ENCODE data around the gene MYO5A.
A peak's percentile ranks its signal among the peaks of the same experiment; 100 is the strongest.
"Not testable (repeated sequence)": the region's sequence is repeated elsewhere in the genome, so short reads cannot be mapped to it uniquely, and the experiment has no call there.

The MYO5A gene

DNA sequence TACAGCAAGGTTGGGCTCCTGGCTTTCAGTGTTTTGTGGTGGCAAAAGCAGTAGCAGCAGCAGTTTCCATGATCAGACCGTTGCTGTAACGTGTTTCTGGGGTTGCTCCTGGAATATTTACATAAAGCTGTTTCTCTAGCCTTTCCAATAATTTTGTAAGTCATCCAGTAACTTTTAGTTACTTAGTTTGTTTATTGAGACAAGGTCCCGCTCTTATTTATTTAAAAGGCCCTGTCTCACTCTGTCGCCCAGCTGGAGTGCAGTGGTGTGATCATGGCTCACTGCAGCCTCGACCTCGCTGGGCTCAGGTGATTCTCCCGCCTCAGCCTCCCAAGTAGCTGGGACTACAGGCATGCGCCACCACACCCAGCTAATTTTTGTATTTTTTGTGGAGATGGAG is 8.8 kb upstream of the MYO5A start:
- DNase-seq = no peak

GRCh38 chr15:52532427-52532826 is 3.7 kb upstream of the MYO5A start:
- DNase-seq = no peak

DNA sequence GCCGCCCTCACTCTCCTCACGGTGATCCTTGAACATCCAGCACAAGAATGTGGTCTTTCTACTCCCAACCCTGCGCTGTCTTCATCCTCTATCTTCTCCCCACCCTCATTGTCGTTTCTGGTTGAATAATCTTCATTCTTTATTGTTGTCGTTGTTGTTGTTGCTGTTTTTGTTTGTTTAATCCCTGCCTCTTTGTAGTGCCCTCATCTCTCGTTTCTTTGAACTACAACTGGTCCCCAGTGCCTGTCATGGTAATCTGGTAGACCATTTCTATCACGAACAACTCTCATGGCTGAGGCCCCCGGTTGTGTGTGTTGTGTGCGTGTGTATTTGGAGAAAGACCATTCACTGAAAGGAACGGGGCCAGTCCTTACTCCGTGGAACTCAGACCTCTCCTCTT is 1.3 kb upstream of the MYO5A start:
- DNase-seq = no peak

DNA sequence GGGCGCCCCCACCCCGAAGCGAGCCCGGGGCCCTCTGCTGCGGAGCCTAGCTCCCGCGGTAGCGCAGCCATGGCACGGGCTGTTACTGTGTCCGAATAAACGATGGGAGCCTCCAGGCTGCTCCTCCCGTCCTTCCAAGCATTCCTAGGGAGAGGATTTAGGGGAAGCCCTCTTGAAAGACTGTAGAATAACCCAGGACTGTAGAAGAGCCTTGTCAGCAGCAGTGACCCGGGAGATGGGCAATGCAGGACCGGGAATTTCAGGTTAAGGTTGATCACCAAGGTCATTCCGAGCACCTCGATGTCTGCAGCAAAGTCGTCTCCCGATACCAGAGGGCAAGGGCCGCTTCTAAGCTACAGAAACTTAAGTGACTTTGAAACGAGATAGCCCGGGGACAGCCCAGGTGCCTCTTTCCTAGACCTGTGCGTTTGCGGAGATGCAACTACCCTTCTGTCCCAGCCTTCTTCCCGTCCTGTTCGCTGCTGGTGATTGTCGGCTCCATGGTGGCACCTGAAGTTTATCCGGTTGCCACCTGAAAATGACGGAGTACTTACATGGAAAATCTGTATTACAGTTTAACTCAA is 753 bp upstream of the MYO5A start:
- DNase-seq = no peak

DNA sequence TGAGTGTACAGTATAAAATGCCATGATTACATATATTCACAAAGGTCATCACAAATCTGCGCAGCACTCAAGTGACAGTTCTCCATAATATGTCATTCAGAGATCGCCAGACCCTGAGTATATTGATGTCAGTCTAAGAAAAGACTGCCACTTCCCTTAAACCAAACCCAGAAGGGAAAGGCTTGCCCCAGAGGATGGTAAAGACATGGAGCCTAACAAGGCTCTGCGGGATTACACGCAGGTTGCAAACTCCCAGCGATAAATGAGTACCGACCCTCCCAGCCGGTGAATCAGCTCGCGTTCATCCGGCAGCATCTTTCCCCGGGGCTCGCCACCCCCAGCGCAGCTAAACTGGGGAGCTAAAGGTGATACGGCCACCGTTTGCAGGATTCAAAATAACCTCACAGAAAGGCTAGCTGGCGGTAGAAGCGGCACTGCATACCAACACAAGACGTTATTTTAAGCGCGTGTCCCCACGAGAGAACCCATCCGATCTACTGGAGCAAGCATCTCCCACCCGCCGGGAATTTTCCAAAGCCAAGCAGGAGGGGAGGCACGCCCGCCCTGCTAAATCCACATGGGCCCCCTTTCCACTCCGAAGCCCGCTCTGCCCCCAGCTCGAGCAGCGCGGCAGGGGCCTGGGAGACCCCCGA is 643 bp downstream of the MYO5A start:
- peak; percentile 45 for DNase-seq

DNA sequence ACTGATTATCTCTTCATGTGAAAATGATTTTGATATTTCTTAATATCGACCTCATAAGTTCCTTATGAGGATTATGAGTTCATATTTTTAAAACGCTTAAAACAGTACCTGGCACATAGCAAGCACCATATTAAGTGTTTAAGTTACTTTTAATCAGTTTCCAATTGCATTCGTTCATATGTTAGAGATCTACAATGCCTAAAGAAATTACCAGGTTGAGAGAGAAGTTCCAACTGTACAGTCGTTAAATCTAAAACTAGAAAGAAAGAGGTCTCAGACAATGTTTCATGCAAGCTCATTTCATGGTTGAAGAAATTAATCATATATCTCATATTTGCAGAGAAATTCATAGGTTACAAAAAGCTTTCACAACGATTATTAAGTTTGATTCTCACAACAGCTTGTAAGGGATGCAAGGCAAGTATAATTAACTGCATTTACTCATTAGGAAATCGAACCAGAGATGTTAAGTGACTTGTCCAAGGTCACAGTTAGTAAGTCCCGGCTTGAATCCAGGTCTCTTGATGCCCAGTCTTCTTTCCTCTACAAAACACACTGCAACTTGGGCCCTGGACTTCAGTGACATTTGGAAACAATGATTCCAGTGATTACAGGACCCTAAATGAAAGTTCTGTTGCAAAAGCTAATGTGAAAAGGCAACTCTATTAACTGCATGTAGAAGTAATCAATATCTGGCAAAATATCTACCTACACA is 1.3 kb downstream of the MYO5A start:
- no peak for DNase-seq

DNA sequence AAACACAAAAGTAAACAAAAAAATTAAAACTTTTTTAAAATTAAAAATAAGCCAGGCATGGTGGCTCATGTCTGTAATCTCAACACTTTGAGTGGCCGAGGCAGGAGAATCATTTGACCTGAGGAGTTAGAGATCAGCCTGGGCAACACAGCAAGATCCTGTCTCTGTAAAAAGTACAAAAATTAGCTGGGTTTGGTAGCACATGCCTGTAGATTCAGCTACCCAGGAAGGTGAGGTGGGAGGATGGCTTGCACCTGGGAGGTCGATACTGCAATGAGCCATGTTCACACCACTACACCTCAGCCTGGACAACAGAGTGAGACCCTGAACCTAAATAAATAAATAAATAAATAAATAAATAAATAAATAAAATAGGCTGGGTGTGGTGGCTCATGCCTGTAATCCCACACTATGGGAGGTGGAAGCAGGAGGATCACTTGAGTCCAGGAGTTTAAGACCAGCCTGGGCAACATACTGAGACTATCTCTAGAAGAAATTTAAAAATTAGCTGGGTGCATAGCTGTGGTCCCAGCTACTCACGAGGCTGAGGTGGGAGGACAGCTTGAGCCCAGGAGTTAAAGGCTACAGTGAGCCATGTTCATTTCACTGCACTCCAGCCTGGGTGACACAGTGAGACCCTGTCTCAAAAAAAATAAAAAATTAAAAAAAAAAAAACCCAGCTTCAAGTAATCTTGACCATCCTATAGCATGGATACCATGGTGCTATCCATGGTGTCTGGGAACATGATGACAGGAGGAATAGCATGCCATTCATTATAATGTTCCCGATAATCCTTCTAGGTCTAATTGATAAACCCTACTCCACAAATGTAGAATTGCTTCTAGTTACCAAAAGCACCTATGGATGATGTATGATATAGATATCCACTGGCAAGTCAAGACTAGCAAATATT is 4.2 kb downstream of the MYO5A start:
- no peak for DNase-seq

GRCh38 chr15:52523647-52524046 is 5.0 kb downstream of the MYO5A start:
- DNase-seq = no peak

GRCh38 chr15:52523192-52523591 is 5.5 kb downstream of the MYO5A start:
- no peak for DNase-seq

GRCh38 chr15:52521682-52522081 is 7.0 kb downstream of the MYO5A start:
- no peak for DNase-seq

DNA sequence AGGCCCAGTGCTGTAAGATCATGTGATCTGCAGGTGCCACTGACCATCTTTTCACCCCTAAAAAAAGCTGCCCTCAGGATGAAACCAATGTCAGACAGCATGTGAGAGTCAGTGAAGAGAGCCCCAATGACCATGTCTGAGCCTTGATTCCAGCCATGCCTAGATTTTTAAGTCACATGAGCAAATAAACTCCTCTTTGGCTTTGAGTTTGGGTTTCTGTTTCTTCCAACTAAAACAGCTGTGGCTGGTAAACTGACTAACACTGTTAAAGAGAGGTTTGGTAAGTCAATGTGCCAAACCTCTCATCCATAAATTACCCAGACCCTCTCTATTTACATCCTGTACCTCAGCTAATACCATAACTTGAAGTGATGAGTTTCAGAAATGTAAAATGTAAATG is 8.3 kb downstream of the MYO5A start:
- no peak for DNase-seq

DNA sequence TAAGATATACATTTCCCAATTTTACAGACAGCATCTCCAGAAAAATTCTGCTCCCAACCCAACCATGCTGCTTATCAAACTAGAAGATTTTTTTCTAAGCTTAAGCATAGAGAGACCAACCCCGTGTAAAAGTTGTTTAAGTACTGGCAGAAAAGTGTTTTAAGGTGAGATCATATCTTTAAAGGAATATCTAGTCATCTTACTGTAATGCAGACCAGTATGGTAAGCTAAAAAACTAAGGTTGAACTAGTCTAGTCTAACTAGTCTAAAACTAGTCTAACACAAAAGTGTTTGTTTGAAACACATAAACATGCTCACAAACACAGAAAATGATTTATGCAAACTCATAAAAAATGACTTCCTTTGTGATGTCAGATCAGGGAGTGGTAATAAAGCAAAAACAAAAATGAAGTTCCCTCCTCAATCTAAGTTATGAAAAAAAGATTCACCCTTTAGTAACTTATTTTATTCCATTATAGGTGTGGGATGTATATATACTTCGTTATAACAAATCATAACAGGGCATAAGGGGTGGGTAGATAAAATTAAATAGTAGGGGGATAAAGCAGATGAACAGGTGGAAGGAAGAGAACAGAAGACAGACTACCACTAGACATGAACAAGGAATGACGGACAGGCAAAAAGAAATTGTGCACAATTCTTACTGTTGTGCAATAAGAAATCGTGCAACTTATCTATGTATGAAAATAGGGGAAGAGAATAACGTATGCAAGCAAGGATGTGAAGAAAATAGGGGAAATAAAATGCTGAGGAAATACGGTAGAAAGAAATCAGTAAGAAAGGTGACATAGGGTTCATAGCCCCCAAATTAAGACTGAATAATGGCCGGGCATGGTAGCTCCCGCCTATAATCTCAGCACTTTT is 10.0 kb downstream of the MYO5A start:
- no peak for DNase-seq

DNA sequence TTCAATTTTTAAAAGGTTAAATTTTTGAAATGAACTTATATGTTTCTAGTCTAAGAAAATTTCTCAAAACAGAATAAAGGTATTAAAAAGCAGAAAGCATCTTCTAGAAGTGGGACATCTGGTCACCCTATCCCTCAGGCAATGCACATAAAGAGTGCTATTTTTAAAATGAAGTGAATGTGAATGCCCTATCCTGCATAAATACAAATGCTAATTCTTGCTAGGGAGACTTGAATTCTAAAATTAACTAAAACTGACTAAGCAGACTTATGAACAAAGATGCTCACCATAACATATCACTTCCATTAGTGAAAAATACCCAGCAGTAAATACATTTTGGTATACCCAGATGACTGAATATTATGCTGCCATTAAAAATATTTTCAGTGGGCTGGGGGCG is 11.7 kb downstream of the MYO5A start:
- DNase-seq = no peak

DNA sequence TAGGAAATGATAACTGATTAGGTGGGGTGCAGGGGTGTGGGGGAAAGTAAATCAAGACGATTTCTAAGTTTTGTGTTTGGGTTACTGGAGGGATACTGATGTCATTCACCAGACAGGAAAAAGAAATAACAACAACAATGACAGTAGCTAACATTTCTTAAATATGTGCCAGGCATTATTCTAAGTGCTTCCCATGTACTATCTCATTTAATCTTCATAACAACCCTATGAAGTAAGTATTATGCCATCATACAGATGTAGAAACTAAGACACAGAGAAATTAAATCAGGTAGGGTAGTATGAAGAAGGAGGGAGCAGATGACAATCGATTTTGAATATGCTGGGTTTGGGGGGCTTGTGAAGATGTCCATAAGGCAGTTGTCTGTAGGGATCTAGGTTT is 13.3 kb downstream of the MYO5A start:
- DNase-seq = no peak

DNA sequence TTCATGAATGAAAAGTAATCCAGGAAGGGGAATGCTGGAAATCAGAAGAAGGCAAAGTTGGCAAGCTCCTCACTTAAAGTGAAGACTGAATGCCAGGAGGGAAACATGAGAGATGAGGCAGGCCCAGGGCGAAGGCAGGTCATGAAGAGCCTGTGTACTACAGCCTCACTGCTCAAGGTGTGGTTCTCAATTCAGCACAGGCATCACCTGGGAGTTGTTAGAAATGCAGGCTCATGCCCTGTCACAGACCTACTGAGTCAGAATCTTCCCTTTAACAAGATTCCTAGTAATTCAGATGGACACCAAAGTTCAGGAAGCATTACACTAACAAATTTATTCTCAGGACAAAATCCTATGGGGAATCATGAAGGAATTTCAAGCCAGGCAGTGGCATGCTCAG is 14.2 kb downstream of the MYO5A start:
- no peak for DNase-seq

DNA sequence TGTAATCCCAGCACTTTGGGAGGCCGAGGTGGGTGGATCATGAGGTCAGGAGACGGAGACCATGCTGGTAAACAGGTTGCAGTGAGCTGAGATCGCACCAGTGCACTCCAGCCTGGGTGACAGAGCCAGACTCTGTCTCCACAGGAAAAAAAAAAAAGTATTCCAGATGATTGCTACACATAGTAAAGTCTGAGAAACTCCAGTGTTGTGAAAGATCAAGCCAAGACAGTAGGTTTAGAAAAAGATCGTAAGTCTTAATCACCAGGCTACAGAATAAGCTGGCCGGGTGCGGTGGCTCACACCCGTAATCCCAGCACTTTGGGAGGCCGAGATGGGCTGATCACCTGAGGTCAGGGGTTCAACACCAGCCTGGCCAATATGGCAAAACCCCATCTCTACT is 15.8 kb downstream of the MYO5A start:
- DNase-seq = not testable (repeated sequence)

DNA sequence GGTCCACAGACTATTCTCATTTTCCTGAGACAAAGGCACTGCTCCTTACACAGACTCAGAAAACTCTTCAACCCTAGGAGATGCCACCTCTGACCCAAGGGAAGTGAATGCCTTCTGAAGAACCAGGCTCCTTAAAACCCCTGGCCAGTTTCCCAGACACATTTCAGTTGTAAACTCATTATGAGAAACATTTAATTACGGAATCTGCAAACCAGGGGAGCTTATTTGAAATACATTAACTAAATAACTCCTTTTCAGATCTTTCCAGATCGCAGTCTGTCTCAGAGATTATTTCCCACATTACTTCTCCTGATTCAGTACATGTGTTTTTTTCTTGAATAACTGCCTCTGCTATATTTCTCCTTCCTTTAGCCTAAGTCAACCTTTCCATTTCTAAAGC is 17.6 kb downstream of the MYO5A start:
- no peak for DNase-seq

DNA sequence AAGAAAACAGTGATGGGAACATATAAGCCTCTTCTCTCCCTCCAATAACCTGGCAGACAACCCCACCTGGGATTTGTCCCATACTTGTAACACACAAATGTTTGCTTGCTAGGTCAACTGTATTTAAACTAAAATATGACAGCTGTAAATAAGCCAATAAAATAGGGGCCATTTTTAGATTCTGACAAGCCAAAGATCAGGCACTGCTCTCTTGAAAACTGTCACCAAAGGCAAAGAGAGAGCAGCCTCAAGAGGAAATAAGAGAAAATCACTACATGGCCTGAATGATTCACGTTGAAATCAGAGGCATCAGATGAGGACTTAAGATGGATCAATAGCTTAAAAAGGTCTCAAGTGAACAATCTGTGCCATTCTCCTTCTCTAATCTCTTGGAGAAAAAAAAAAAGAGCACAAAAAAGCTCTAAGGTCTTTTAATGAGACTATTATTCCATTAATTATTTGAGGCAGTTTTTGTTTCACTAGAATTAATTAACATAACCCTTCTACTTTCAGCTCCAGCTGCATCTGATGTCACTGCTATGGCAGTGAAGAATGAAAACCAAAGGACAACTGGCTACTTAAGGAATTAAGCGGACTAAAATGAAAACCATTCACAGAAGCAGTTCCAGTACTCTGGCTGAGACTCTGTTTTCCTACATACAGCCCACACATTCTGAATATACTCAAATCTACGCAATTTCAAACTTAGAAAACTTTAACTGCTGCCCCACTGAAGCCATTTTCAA is 19.0 kb downstream of the MYO5A start:
- DNase-seq = no peak

DNA sequence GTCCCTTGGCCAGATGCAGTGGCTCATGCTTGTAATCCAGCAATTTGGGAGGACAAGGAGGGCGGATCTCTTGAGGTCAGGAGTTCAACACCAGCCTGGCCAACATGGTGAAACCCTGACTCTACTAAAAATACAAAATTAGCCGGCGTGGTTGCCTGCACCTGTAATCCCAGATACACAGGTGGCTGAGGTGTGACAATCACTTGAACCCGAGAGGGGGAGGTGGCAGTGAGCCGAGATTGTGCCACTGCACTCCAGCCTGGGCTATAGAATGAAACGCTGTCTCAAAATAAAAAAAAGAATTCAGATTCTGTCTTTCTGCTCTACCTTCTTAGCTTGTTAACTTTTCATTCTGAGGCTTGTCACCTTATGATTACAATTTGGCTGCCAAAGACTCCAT is 22.1 kb downstream of the MYO5A start:
- no peak for DNase-seq

GRCh38 chr15:52505151-52505550 is 23.5 kb downstream of the MYO5A start:
- no peak for DNase-seq

GRCh38 chr15:52503788-52504496 is 24.7 kb downstream of the MYO5A start:
- no peak for DNase-seq
